GM21717 (cell line): ENCODE results near the gene FBXW7.
"Not testable (repeated sequence)": the region's sequence is repeated elsewhere in the genome, so short reads cannot be mapped to it uniquely, and the experiment has no call there.

Experiments
- ATAC-seq: cut with Tn5 transposase; IDR thresholded peaks from one replicate; pipeline ENCODE4 v1.9.1; 2021; ENCODE audit warnings: mild to moderate bottlenecking, moderate library complexity; ENCODE audit not compliant: unreplicated experiment

The FBXW7 gene

DNA sequence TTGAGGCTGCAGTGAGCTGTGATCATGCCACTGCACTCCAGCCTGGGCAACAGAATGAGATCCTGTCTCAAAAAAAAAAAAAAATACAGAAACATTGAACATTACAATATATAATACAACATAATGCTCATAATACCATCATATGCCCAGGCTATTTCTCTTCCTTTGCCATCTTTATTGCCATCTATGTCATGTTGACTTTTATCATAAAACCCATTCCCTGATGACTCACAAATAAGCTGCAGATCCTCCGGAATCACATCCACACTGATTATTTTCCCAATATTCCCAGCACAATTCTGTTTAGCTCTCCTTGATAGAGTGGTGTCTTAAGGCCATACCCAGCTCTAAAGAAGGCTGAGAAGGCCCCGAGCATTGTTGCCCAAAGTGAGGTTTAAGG lies 9.2 kb upstream of the FBXW7 start:
- ATAC-seq: no peak

DNA sequence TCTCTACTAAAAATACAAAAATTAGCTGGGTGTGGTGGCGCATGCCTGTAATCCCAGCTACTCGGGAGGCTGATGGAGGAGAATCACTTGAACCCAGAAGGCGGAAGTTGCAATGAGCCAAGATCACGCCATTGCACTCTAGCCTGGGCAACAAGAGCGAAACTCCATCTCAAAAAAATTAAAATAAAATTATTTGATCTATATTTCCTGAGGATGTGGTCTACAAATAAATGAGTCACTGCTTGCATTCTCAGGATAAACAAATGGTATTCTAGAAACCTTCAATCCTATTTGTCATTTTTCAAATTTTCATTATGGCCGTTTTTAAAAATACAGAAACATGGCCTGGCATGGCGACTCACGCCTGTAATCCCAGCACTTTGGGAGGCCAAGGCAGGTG lies 8.6 kb upstream of the FBXW7 start:
- not testable (repeated sequence) for ATAC-seq

DNA sequence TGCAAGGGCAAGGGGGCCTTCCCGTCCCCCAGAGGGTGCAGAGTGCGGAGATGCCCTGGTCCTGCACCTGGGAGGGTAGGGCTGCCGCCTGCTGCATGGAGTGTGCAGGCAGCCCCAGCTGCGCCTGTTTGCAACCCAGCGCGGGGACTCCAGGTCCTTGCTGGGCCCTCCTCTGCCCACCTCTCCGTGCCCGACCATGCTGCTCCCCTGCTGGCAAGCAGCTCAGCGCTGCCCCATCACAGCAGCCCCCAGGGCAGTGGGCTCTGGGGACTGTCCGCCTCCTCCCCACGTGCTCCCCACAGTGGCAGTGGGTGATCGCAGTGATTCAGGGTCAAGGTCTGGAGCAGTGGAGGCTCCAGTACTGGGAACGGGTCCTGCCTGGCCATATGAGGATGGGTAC lies 5.0 kb upstream of the FBXW7 start:
- ATAC-seq: no peak

DNA sequence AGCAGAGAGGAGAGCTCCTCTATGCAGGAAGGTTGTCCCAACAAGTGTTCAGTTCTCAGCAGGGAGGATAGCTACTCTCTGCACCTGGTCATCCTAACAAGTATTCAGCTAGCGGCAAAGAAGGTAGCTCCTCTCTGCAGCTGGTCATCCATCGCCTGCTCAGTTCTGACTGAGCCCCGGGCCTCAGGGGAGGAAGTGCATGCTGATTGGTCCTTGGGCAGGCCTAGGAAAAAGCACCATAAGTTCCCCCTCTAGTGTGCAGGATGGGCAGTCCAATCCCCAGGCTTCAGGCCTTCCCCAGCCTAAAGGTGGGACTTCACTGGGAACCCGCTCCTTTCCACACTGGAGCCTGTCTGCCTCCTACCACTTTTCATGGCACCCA lies 4.4 kb upstream of the FBXW7 start:
- ATAC-seq: peak; percentile 36

DNA sequence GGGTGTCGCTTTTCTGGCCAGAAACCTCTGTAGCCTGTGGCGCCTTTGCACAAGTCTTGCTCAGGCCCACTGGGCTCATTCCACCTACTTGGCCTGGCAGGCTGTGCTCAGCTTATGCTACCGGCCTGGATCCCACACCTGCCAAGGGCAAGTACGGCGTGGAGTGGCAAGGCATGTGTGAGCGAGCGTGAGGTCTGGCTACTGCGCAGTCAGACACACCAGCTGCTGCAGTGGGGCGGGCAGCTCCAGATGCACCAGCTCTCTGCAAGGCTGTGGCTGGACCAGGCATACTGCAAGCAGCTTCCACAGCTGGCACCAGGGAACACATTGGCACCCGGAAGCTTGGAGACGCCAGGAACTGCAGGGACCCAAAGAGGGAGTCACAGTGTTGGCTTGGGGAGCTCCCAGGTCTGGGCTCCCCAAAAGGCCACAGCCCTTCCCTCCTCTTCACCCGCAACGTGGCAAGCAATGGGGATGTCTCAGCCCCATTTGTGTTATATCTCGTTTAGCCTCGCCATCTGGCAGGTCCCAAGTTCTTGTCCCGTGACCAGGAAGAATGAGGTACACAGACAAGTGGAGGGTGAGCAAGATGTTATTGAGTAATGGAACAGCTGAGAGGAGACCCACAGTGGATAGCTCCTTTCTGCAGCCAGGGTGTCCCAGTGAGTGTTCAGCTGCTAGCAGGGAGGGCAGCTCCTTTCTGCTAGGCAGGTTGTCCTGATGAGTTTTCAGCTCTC lies 3.8 kb upstream of the FBXW7 start:
- ATAC-seq: no peak

DNA sequence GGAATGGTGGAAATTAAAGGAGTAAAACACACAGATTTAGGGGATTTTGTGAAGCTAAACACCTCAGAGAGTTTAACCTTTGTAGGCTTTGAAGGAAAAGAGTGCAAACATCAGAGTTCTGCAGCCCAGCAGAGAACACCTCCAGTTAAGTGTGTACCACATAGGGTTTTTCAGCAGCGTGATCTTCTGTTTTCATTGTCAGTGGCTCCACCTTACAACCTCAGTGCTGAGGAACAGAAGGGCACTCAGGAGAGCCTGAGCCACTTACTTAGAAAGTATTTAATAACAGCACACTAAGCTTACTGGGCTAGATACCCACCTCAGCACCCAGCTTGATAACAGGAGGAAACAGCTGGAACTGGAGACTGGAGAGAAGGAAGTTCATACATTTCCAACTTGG lies 2.0 kb upstream of the FBXW7 start:
- no peak for ATAC-seq

DNA sequence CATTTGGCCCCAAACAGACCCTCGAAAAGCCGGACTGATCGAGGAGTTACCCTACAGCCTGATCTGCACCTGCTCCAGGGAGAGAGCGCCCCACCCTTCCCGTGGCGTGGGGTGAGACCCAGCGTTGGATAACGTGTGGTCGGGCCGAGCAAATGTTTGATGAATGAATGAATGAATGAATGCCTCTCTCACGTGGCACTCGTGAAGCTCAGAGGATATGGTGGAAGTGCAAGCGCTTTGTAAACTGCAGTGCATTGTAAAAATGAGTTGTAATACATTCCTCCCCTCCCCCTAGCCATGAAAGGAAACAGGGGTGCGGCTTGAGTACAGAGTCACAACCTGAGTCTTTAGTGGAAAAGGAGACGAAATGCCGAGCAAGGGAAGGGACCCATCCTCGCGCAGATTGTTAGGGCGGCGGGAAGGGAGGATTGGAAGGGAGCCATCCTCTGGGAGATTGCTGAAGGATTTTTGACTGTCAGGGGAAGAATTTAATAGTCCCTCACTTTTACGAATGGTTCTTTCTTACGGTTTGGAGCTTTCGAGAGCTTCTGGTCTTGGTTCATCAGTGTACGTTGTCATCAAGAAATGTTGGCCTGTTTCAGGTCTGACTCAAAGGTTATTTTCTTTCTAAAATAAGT lies 772 bp upstream of the FBXW7 start:
- ATAC-seq: peak; percentile 31

DNA sequence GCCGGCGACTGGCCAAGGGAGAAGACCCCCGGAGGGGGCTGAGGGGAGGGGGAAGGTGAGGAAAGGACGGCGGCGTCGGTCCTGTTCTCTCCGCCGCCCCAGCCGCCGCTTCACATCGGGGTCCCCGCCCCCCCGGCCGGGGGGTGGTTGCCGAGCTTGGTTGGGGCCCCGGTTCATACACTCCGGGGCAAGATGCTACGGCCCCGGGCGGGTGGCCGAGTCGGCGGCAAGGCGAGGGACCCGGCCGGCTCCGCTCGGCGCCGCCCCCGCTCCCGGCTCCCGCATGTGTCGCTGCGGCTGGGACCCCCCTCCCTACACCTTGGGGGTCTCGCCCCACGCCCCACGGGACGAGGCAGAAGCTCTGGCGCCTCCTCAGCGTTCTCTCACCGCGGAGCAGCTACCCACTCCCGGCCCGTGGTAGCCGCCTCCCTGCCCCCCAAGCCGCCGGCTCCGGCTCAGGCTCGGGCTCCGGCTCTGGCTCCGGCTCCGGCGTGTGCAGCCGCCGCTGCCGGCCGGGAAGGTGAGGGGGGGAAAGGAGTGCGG lies 461 bp downstream of the FBXW7 start:
- peak; percentile 6 for ATAC-seq

DNA sequence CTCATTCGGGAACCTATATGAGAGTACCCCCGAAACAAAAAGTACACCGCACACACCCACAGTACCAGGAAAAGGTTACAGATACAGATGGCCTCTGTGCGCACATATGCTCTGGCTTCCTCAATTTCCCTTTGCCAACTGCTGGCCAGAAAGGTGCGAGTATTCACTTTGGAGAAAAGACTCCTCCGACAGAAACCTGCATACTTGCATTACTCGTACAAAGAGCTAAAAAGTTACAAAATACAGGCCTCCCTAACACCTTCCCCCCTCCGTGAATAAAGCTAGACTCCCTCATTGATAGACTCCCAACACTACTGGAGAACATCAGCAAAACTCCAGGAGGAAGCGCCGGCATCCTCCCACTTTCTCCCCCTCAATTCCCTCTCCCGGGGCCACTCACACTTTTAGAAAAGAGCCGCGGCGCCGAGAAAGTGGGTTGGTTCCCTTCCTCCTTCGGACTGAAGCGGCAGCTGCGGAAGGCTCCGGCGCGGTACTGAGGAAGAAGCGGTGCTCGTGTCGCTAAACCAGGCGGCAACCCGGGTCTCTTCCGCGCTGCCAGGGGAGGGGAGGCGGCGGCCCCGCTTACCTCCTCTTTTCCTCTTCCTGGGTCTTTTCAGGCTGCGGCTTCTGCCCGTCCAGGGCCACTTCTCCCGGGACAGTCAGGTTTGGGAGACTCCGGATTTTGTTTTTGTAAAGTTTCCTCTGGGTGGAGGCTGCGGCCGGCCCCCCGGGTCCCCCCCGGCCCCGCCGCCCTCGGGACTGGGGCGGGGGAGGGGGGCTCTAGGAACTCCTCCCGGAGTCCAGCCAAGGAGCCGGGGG lies 1.1 kb downstream of the FBXW7 start:
- peak; percentile 0 for ATAC-seq

DNA sequence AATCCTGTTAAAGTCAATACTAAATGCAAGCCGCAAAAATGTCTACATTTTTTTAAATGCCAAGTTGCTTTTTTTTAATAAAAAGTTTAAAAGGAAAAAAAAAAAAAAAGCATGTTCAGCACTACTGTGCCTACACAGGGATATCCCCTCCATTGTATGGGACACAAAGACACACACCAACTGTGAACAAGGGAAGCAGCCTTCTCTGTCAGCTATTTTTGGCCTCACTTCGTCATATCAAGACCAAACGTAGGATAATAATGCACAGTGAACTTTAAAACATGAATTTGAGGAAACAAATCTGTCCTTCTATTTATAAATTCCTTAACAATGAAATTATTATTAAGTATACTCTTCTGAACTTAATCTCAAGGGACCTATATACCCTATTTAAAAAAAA lies 4.4 kb downstream of the FBXW7 start:
- no peak for ATAC-seq

DNA sequence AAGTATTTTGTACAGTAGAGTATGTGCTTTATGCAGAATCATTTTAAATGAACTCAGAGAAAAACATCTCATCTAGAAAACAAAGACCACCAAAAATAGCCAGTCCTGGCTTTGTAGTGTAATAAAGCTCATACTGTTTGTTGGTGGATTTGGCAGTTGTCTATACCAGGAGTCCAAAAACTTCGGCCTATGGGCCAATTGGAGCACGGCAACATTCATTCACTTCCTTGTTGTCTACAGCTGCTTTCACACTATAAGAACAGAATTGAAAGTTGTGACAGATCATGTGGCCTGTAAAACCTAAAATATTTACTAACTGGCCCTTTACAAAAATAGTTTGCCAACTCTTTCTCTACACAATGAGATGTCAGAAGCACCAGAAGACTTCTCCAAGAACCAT lies 5.3 kb downstream of the FBXW7 start:
- no peak for ATAC-seq

DNA sequence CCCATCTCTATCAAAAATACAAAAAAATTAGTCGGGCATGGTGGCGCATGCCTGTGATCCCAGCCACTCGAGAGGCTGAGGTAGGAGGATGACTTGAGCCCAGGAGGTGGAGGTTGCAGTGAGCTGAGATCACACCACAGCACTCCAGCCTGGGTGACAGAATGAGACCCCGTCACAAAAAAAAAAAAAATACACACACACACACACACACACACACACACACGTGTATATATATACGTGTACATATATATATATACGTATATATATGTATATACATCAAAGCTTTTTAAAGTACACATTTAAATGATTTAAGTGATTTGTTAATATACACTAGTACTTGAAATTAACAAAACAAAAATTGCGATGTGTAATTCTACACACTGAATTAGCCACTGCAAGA lies 6.0 kb downstream of the FBXW7 start:
- no peak for ATAC-seq

DNA sequence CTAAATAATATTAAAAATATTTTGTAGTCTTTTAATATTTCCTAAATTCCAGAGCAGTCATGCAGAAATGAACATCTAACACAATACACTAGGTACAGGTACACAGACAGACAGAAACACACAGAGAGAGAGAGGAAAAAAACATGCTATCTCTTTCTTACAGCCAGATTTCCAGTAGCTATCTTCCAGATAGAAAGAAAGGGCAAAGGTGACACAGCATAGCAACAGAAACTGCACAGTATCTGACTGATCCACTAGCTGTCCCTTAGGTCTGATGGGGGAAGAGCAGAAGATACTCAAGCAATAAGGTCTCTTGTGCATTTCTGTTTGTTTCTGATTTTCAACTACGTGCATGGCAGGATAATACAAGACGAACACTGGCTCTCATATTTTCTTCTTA lies 7.8 kb downstream of the FBXW7 start:
- no peak for ATAC-seq

DNA sequence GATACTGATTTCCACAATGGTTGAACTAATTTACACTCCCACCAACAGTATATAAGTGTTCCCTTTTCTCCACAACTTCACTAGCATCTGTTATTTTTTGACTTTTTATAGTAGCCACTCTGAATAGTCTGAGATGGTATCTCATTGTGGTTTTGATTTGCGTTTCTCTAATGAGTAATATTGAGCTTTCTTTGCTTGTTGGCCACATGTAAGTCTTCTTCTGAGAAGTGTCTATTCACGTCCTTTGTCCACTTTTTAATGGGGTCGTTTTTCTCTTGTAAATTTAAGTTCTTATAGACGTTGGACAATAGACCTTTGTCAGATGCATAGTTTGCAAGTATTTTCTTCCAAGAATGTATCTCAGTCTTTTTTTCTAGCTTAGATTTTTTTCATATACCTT lies 10.0 kb downstream of the FBXW7 start:
- peak; percentile 41 for ATAC-seq

DNA sequence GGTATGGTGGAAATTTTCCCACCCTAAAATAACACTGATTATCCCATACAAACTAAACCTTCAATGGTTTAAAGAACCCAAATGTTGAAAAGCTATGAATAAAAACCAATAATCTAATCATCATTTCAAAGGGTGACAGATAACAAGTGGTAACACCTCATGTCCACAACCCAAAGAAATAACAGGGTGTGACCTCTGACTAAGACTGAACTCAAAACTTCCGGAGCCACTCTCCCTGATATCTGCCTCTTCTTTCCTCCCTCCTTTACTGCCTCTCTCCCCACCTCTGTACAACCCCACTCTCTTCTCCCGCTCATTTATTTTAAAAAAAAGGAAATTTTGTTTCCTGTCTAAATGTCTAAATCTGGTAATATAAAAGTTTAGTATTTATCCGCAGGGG lies 11.5 kb downstream of the FBXW7 start:
- no peak for ATAC-seq

DNA sequence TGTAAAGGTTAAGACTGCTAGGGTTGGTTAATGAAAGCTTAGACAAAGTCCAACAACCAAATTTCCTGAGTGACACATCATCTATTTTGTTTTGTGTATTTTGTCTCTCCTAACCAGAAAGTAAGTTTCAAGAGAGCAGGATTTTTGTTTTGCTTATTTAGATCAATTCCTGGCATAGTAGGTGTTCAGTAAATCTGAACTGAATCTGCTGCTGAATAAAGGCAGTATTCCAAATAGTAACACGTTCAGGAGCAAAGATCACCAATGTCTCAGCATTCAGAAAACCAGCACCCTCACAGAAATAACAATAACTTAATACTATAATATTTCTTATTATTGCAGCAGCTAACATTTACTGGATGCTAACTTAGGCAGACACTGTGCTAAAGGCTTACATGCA lies 12.2 kb downstream of the FBXW7 start:
- ATAC-seq: no peak

DNA sequence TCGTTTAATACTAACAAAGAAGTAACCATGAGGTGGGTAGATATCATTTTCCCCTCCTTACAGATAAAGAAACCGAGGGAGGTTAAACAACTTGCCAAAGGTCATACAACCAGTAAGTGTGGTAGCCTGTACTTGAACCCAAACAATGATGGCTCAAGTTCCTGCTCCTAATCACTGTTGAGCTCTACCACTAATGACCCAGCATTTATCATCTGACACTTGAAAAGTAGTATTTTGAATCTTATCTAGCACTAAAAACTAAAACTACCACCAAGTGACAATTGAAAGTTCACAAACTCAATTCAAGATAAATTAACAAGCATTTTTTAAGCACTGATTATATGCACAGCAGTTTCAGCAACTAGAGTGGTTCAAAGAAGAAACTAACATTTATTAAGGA lies 13.1 kb downstream of the FBXW7 start:
- ATAC-seq: no peak

DNA sequence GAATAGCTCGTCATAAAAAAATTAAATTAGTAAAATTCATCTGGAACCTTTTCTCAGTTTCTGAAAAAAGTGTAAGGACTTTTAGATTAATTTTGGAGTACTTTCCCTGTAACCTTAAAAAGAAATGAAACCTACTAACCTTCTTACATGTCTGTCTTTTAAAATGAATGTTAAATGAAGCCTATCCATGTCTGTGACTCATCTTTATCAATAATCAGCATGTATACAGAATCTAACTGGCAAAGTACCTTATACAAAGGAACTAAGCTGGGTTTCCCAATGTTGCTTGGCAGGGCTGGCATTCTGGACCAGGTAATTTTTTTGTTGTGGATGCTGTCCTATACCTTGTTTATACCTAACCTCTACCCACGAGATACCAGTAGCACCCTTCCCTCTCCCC lies 13.6 kb downstream of the FBXW7 start:
- no peak for ATAC-seq

DNA sequence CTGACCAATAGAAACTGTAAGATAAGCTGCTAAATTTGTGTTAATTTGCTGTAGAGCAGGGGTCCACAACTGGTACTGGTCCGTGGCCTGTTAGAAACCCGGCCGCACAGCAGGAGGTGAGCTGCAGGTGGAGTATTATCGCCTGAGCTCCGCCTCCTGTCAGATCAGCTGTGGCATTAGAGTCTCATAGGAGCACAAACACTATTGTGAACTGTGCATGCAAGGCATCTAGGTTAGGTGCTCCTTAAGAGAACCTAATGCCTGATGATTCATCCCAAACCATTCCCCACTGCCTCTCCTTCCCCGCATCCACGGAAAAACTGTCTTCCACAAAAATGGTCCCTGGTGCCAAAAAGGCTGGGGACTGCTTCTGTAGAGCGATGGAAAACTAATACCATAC lies 19.7 kb downstream of the FBXW7 start:
- ATAC-seq: no peak

DNA sequence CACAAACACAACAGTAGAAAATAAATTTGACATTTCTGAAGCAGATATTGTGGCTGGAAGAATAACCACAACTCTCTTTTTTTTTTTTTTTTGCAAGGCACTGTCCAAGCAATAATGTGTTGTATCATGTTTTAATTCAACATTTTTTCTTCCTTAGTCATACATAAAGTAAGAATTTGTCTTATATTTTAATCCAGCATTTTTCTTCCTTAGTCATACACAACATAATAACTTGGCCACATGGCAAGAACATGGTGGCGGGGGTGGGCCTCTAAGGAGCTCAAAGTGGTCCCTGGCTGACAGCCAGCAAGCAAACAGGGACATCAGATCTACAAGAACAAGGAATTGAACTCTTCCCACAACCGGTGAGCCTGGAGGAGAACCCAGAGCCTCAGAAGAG lies 20.2 kb downstream of the FBXW7 start:
- ATAC-seq: no peak

DNA sequence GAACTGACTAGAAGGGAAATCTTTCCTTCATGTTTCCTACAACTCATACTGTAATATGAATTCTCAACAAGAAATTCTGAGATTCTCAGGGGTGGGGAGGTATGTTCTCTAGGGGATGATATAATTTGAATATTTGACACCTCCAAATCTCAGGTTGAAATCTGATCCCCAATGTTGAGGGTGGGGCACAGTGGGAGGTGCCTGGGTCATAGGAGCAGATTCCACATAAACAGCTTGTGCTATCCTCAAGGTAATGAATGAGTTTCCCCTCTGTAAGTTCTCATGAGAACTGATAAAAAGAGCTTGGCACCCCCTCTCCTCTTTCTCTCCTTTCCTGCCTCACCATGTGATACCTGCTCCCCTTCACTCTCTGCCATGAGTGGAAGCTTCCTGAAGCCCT lies 21.5 kb downstream of the FBXW7 start:
- ATAC-seq: no peak

DNA sequence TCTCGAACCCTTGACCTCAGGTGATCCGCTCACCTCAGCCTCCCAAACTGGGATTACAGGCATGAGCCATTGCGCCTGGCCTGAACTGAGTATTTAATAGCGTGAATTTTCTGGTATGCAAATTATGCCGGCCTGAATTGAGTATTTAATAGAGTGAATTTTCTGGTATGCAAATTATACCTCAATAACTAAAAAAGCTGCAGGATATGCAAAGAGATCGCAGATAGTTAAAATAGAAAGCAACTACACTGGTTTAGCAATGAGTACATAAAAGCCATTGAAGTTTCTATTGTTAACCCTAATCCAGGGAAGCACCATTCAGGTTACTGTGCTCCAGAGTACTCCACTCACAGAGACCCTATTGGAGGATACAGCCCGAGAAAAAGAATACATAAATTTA lies 22.8 kb downstream of the FBXW7 start:
- no peak for ATAC-seq
